H1 (cell line): Measurements from ENCODE around the gene NSDHL.
A peak's percentile ranks its signal among the peaks of the same experiment; 100 is the strongest.

ENCODE experiments used
- HDAC2 ChIP-seq, 2 experiments: fragments of 300-600 bp in 1 of 2; sonication (generic) in 1 of 2; IDR thresholded peaks; 2 replicates each; pipeline ENCODE4 v1.6.1; 2011 to 2012; ENCODE audit warnings: low read depth in 2 of 2, low read length in 2 of 2, mild to moderate bottlenecking in 2 of 2, moderate library complexity in 2 of 2, borderline replicate concordance in 1 of 2, inconsistent platforms in 1 of 2
- TF ChIP-seq, protein P1 (sequence below), 3 experiments: IDR thresholded peaks; 1 replicate in 2 of 3; 2 replicates in 1 of 3; pipeline versions ENCODE4 v1.5.1 to v1.6.1; 2011; ENCODE audit warnings: low read length in 3 of 3, mild to moderate bottlenecking in 3 of 3, inconsistent platforms in 2 of 3, low read depth in 1 of 3, moderate library complexity in 1 of 3; ENCODE audit not compliant: insufficient read depth in 1 of 3; ENCODE audit errors: control extremely low read depth in 1 of 3

DNA sequence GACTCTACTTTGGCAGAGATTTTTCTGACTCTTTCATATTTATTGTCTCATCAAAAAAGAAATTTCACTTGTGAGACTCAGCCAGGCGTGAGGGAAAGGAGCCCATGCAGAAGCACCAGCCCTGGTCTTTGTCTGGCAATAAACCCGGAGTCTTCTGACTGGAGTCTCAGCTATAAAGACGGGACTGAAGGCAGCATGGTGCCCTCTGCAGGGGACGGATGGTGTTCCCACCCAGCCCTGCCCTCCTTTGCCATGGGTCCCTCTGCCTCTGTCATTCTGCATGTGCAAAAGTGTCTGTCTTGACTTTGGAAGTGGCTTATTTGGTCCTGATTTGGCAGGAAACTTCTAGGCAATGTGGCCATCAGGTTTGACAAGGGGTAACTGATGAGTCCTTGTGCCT is 81.2 kb downstream of the NSDHL start:
- TF ChIP-seq, protein P1, sequence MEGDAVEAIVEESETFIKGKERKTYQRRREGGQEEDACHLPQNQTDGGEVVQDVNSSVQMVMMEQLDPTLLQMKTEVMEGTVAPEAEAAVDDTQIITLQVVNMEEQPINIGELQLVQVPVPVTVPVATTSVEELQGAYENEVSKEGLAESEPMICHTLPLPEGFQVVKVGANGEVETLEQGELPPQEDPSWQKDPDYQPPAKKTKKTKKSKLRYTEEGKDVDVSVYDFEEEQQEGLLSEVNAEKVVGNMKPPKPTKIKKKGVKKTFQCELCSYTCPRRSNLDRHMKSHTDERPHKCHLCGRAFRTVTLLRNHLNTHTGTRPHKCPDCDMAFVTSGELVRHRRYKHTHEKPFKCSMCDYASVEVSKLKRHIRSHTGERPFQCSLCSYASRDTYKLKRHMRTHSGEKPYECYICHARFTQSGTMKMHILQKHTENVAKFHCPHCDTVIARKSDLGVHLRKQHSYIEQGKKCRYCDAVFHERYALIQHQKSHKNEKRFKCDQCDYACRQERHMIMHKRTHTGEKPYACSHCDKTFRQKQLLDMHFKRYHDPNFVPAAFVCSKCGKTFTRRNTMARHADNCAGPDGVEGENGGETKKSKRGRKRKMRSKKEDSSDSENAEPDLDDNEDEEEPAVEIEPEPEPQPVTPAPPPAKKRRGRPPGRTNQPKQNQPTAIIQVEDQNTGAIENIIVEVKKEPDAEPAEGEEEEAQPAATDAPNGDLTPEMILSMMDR (IDR thresholded peaks at IDR 0.05; ENCODE audit: control extremely low read depth in 1 of 3, insufficient read depth in 1 of 3, low read depth in 1 of 3, low read length in 3 of 3) = peak in 2 of 3 experiments; percentile 28 to 29; a peak in 2 of 4 replicates
- TF ChIP-seq HDAC2 (IDR thresholded peaks at IDR 0.05; ENCODE audit: borderline replicate concordance in 1 of 2, low read depth in 2 of 2, low read length in 2 of 2) = no peak
